ENCODE data around the gene ZNF239.
A peak's percentile ranks its signal among the peaks of the same experiment; 100 is the strongest.
"Not testable (repeated sequence)": the region's sequence is repeated elsewhere in the genome, so short reads cannot be mapped to it uniquely, and the experiment has no call there.

Gene ZNF239

DNA sequence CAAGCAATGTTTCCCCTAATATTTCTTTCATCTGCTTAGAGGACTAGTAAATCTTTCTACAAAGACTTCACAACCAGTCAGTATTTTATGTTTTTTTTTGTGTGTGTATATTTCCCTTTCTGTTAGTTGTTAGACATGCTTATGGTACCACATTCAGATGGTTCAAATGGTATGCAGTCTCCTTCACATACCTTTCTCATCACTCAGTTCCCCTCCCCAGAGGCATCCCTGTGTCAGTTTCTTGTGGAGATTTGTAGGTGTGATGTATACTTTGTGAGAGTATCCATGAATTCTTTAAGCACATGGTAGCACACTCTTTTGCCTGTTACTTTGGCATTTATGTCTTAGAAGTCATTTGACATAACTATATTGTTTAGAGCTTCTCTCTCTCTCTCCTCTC is 36.2 kb upstream of the ZNF239 start:
- H3K36me3 ChIP-seq = no peaks in the 10 kb centered on the region
- no peak for TF ChIP-seq CTCF (IDR thresholded peaks at IDR 0.05; ENCODE audit: low read depth, low read length)
- H3K27ac ChIP-seq = no peak overlapping the region

DNA sequence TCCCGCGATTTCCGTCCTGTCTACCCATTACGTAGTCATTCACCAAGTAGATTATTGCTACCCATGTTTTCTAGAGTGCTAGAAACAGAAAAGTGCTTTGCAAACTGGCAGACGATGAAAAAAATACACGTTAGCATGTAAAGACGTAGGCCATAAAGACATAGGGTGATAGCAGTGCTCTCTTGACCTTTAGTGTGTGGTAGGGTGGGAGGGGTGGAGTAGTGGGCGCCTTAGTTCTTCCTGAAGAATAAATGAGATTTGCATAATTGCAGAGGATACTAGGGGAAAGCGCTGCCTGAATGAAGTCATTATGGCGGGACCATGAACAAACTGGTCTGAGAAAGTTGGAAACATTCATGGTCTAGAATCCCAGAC is 32.8 kb upstream of the ZNF239 start:
- no peaks in the 10 kb centered on the region for H3K27me3 ChIP-seq (ENCODE audit: insufficient read depth, low read depth, severe bottlenecking)
- peak overlapping the region; percentile 64 for H3K4me3 ChIP-seq (ENCODE audit: low read depth, low read length)
- H3K9me3 ChIP-seq (ENCODE audit: severe bottlenecking) = peaks cover 2% of the 10 kb centered on the region
- H3K27ac ChIP-seq = no peak overlapping the region
- DNase-seq = no peak
- TF ChIP-seq CTCF (IDR thresholded peaks at IDR 0.05; ENCODE audit: low read depth, low read length) = no peak
- H3K36me3 ChIP-seq = no peaks in the 10 kb centered on the region

More for the DNA sequence above, 36.2 kb upstream of the ZNF239 start:
- Histone ChIP-seq H3K9me3 (ENCODE audit: severe bottlenecking) (peaks cover 2% of the 10 kb centered on the region), H3K27me3 (ENCODE audit: insufficient read depth, low read depth, severe bottlenecking) (no peaks in the 10 kb centered on the region), H3K4me3 (ENCODE audit: low read depth, low read length) (no peak overlapping the region)
- no peak for DNase-seq

GRCh38 chr10:43606323-43607198 is 32.1 kb upstream of the ZNF239 start, which contains the start of gene ZNF485:
Gene ZNF485 (plus strand): TSS chr10:43606438. CDS start chr10:43607051, 613 bp downstream.
- peak within 1 kb of the TSS; percentile 64 for H3K4me3 ChIP-seq (ENCODE audit: low read depth, low read length)
- H3K27me3 ChIP-seq (ENCODE audit: insufficient read depth, low read depth, severe bottlenecking) = no peaks in the 10 kb centered on the region
- peak; percentile 77 for DNase-seq
- no peaks in the 10 kb centered on the region for H3K36me3 ChIP-seq
- peak within 1 kb of the TSS; percentile 48 for H3K27ac ChIP-seq
- H3K9me3 ChIP-seq (ENCODE audit: severe bottlenecking) = peaks cover 6% of the 10 kb centered on the region
- TF ChIP-seq CTCF (IDR thresholded peaks at IDR 0.05; ENCODE audit: low read depth, low read length) = no peak

GRCh38 chr10:43605850-43606322 is 31.5 kb upstream of the ZNF239 start:
- DNase-seq = no peak
- Histone ChIP-seq H3K27ac (no peak overlapping the region), H3K36me3 (no peaks in the 10 kb centered on the region), H3K4me3 (ENCODE audit: low read depth, low read length) (peak overlapping the region; percentile 64), H3K27me3 (ENCODE audit: insufficient read depth, low read depth, severe bottlenecking) (no peaks in the 10 kb centered on the region), H3K9me3 (ENCODE audit: severe bottlenecking) (peaks cover 12% of the 10 kb centered on the region)
- no peak for TF ChIP-seq CTCF (IDR thresholded peaks at IDR 0.05; ENCODE audit: low read depth, low read length)

DNA sequence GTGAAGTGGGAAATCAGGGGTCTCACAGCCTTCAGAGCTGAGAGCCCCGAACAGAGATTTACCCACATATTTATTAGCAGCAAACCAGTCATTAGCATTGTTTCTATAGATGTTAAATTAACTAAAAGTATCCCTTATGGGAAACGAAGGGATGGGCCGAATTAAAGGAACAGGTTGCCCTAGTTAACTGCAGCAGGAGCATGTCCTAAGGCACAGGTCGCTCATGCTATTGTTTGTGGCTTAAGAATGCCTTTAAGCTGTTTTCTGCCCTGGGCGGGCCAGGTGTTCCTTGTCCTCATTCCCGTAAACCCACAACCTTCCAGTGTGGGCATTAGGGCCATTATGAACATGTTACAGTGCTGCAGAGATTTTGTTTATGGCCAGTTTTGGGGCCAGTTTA is 27.2 kb upstream of the ZNF239 start:
- H3K4me3 ChIP-seq (ENCODE audit: low read depth, low read length); DNase-seq; H3K36me3 ChIP-seq; H3K27ac ChIP-seq; H3K27me3 ChIP-seq (ENCODE audit: insufficient read depth, low read depth, severe bottlenecking): not testable (repeated sequence)
- peaks cover 12% of the 10 kb centered on the region for H3K9me3 ChIP-seq (ENCODE audit: severe bottlenecking)

GRCh38 chr10:43599333-43599732 is 24.9 kb upstream of the ZNF239 start:
- Histone ChIP-seq H3K36me3 (no peaks in the 10 kb centered on the region), H3K9me3 (ENCODE audit: severe bottlenecking) (peaks cover 10% of the 10 kb centered on the region), H3K4me3 (ENCODE audit: low read depth, low read length) (no peak overlapping the region), H3K27me3 (ENCODE audit: insufficient read depth, low read depth, severe bottlenecking) (peaks cover 3% of the 10 kb centered on the region), H3K27ac (no peak overlapping the region)
- DNase-seq = no peak
- no peak for TF ChIP-seq CTCF (IDR thresholded peaks at IDR 0.05; ENCODE audit: low read depth, low read length)

Measured in WERI-Rb-1 (cell line).